GM12878 (cell line): ENCODE measurements around the gene FBXW12. TPM values are rescaled to one million over a fixed set of nuclear protein-coding genes. Genes with fewer than 3 reads are reported as not detected.

Experiments
- ATAC-seq: fragments of 200-7000 bp; cut with Tn5 transposase; 3 replicates; pipeline ENCODE4 v1.9.1; 2020; ENCODE audit warnings: mild to moderate bottlenecking, moderate library complexity
- BruUV-seq: library from RNA; stranded (reverse); fragments of 400-500 nt; replicated peaks from 2 replicates; lab custom pipeline; 2021; lab: Mats Ljungman, UMichigan
- CTCF ChIA-PET: fragments of 300-600 bp; sonication (Branson Sonifier 250); formaldehyde crosslinking; extraction: SDS; loops from one replicate; lab custom pipeline; 2021; ENCODE audit warnings: inconsistent platforms; lab: Yijun Ruan, JAX
- POLR2A ChIA-PET: fragments of 350-600 bp; formaldehyde crosslinking; extraction: SDS; loops from one replicate; lab custom pipeline; 2021; ENCODE audit warnings: inconsistent platforms; lab: Charles Lee
- RAD21 ChIA-PET: fragments of 300-600 bp; sonication (Branson Sonifier 250); formaldehyde crosslinking; loops from one replicate; lab custom pipeline; 2023; ENCODE audit warnings: antibody characterized with exemption; ENCODE audit not compliant: unreplicated experiment; lab: Charles Lee
- SMC1A ChIA-PET: fragments of 300-600 bp; sonication (Branson Sonifier 250); formaldehyde crosslinking; loops from one replicate; lab custom pipeline; 2023; ENCODE audit not compliant: unreplicated experiment, uncharacterized antibody; lab: Charles Lee
- DNase-seq: peaks from one replicate; pipeline ENCODE4 v3.0.0-alpha.2; 2011; ENCODE audit warnings: low read depth, low spot score
- FAIRE-seq: peaks from 3 replicates; lab custom pipeline; 2011; peaks lifted over from hg19 to GRCh38; lab: Jason Lieb, UNC
- H2AFZ ChIP-seq: 2 replicates; pipeline ENCODE4 v1.6.0; 2011; ENCODE audit warnings: low read depth, low read length, control low read depth; ENCODE audit not compliant: control insufficient read depth
- H3K27ac ChIP-seq: 2 replicates; pipeline ENCODE4 v1.5.1; 2011; ENCODE audit warnings: control low read depth; ENCODE audit not compliant: control insufficient read depth, insufficient read depth
- H3K27me3 ChIP-seq, 2 experiments: replicated peaks in 1 of 2; 2 replicates each; pipeline versions ENCODE4 v1.6.0 to v1.6.1; 2011; ENCODE audit warnings: low read length in 1 of 2; ENCODE audit not compliant: control insufficient read depth in 2 of 2, insufficient read depth in 2 of 2
- H3K36me3 ChIP-seq, 2 experiments: 2 replicates each; pipeline ENCODE4 v1.5.1; 2011; ENCODE audit warnings: low read length in 1 of 2; ENCODE audit not compliant: control insufficient read depth in 2 of 2, insufficient read depth in 2 of 2
- H3K4me1 ChIP-seq: 2 replicates; pipeline ENCODE4 v1.6.1; 2011; ENCODE audit warnings: mild to moderate bottlenecking, low read length, moderate library complexity, mixed read lengths; ENCODE audit not compliant: control insufficient read depth, insufficient read depth
- H3K4me2 ChIP-seq: 2 replicates; pipeline ENCODE4 v1.6.0; 2011; ENCODE audit warnings: control low read depth; ENCODE audit not compliant: control insufficient read depth, insufficient read depth
- H3K4me3 ChIP-seq: fragments of 200-600 bp; sonication (generic); 2 replicates; pipeline ENCODE4 v1.5.1; 2016
- H3K79me2 ChIP-seq: 2 replicates; pipeline ENCODE4 v1.6.0; 2011; ENCODE audit warnings: low read length; ENCODE audit not compliant: control insufficient read depth, insufficient read depth
- H3K9ac ChIP-seq: 2 replicates; pipeline ENCODE4 v1.8.0; 2011; ENCODE audit warnings: low read length, control low read depth, mixed read lengths; ENCODE audit not compliant: control insufficient read depth, insufficient read depth
- H3K9me3 ChIP-seq: replicated peaks from 3 replicates; pipeline ENCODE4 v1.5.1; 2011; ENCODE audit warnings: mild to moderate bottlenecking, low read length; ENCODE audit not compliant: control insufficient read depth, insufficient read depth
- H4K20me1 ChIP-seq: 2 replicates; pipeline ENCODE4 v1.6.0; 2011; ENCODE audit not compliant: control insufficient read depth, insufficient read depth
- CHD4 ChIP-seq: fragments of 200-600 bp; sonication (generic); IDR thresholded peaks from 2 replicates; pipeline ENCODE4 v1.6.1; 2016; ENCODE audit warnings: mild to moderate bottlenecking
- GABPA ChIP-seq: IDR thresholded peaks from 2 replicates; pipeline ENCODE4 v1.6.1; 2014; ENCODE audit warnings: antibody characterized with exemption, low read depth, mild to moderate bottlenecking, inconsistent platforms
- HDGF ChIP-seq: fragments of 450-650 bp; IDR thresholded peaks from 2 replicates; pipeline ENCODE4 v1.6.1; 2016; ENCODE audit warnings: antibody characterized with exemption
- MLLT1 ChIP-seq: fragments of 450-650 bp; IDR thresholded peaks from 2 replicates; pipeline ENCODE4 v1.6.1; 2016; ENCODE audit warnings: mild to moderate bottlenecking
- PML ChIP-seq: IDR thresholded peaks from 2 replicates; pipeline ENCODE4 v1.6.1; 2012; ENCODE audit warnings: low read length, inconsistent platforms
- POU2F2 ChIP-seq: IDR thresholded peaks from 3 replicates; pipeline ENCODE4 v1.6.1; 2011; ENCODE audit warnings: low read depth, mild to moderate bottlenecking, low read length, borderline replicate concordance
- RBBP5 ChIP-seq: fragments of 200-600 bp; sonication (generic); conservative IDR thresholded peaks from 2 replicates; pipeline ENCODE4 v1.6.1; 2016
- SKIL ChIP-seq: fragments of 450-650 bp; IDR thresholded peaks from 2 replicates; pipeline ENCODE4 v1.6.1; 2017; ENCODE audit warnings: mild to moderate bottlenecking, low read depth, inconsistent platforms; ENCODE audit not compliant: poor library complexity, severe bottlenecking
- SMARCA5 ChIP-seq: fragments of 450-650 bp; IDR thresholded peaks from 2 replicates; pipeline ENCODE4 v1.6.1; 2017; ENCODE audit warnings: mild to moderate bottlenecking
- SUZ12 ChIP-seq: fragments of 200-600 bp; sonication (generic); IDR thresholded peaks from one replicate; pipeline ENCODE4 v1.6.1; 2018; ENCODE audit warnings: antibody characterized with exemption, mild to moderate bottlenecking; ENCODE audit not compliant: unreplicated experiment
- TBL1XR1 ChIP-seq: IDR thresholded peaks from 2 replicates; pipeline ENCODE4 v1.6.1; 2012; ENCODE audit warnings: low read depth, low read length, improper control_type of control experiment
- ZBTB40 ChIP-seq: fragments of 450-650 bp; IDR thresholded peaks from 2 replicates; pipeline ENCODE4 v1.6.1; 2016; ENCODE audit warnings: mild to moderate bottlenecking, moderate library complexity, borderline replicate concordance
- ZNF207 ChIP-seq: fragments of 450-650 bp; IDR thresholded peaks from 2 replicates; pipeline ENCODE4 v1.6.1; 2014; ENCODE audit warnings: antibody characterized with exemption, mild to moderate bottlenecking, borderline replicate concordance
- WGBS: methylation state at CpG from one replicate; pipeline ENCODE4 v1.1.6; 2016; ENCODE audit warnings: low lambda C conversion rate; ENCODE audit not compliant: insufficient replicate concordance, insufficient coverage; ENCODE audit errors: missing lambda C conversion rate; 5-methylcytosine and 5-hydroxymethylcytosine counted together
- in situ Hi-C: fragments of 300-500 bp; cut with MboI; formaldehyde crosslinking; loops from 9 replicates; pipeline ENCODE4 v1.14.3; 2018; ENCODE audit warnings: mixed read lengths
- intact Hi-C: fragments of 100-400 bp; cut with micrococcal nuclease; formaldehyde crosslinking; loops from one replicate; pipeline ENCODE4 v1.14.2; 2022; ENCODE audit not compliant: unreplicated experiment
- polyA plus RNA-seq, 11 experiments: library from polyadenylated mRNA; depleted of rRNA in 4 of 11; unstranded in 6 of 11; stranded (reverse) in 5 of 11; fragments of >200 nt; fragmentation: Nextera tagmentation in 4 of 11; fragmentation: Illumina TruSeq in 1 of 11; extraction: Ambion mirVana in 4 of 11; extraction: Trizol in 1 of 11; gene quantifications; 1 replicate in 1 of 11; 2 replicates in 10 of 11; pipeline versions ENCODE4 v1.2.1 to v1.2.3, GENCODE V29; 2011 to 2016; ENCODE audit warnings: inconsistent platforms in 2 of 11, missing spikeins in 2 of 11, low read depth in 1 of 11
- total RNA-seq, 4 experiments: library from RNA; depleted of rRNA in 3 of 4; stranded (reverse); fragments of >200 nt in 3 of 4; fragmentation: Illumina TruSeq in 1 of 4; extraction: Trizol in 1 of 4; gene quantifications; 2 replicates each; pipeline versions ENCODE4 v1.2.1 to v1.2.3, GENCODE V29; 2013 to 2021
- TF ChIP-seq, protein P1 (sequence below): fragments of 450-650 bp; IDR thresholded peaks from 2 replicates; pipeline ENCODE4 v1.6.1; 2017; ENCODE audit warnings: antibody characterized with exemption, mild to moderate bottlenecking, moderate library complexity

The FBXW12 gene
- total and polyA plus RNA-seq, 10 of the 15 experiments (the other 5 are each of a cell fraction or from before 2014, with no cell fraction given), result 0.04 to 0.18 (median 0.12) TPM; not detected in 4

GRCh38 chr3:48407542-48408099 lies 35.6 kb downstream of the FBXW12 start:
- no TSS peak for BruUV-seq
- Histone ChIP-seq H3K4me2 (no peak overlapping the region), H3K79me2 (no peaks in the 10 kb centered on the region), H3K27ac (no peak overlapping the region), H3K9me3 (no peaks in the 10 kb centered on the region), H3K36me3 (no peaks in the 10 kb centered on the region), H3K9ac (no peak overlapping the region), H3K4me3 (no peak overlapping the region), H4K20me1 (no peaks in the 10 kb centered on the region), H3K4me1 (no peaks in the 10 kb centered on the region), H3K27me3 (no peaks in the 10 kb centered on the region), H2AFZ (no peak overlapping the region)
- in situ Hi-C loops (no loop called here), intact Hi-C loops (no loop called here)
- ATAC-seq, result no peak
- WGBS, result 65% methylated on average over 8 of the region's 8 CpGs
- ChIA-PET RAD21 (interaction anchor here (1.1 to 1.5 kb wide), 2 partner anchors 28 to 228 kb away, joined by 3 to 10 read pairs; partner anchors contain the start of gene SLC26A6), SMC1A (interaction anchor here (0.6 to 2.4 kb wide), 4 partner anchors 24 to 1724 kb away, joined by 3 to 15 read pairs (median 4); no protein-coding TSS in a partner anchor), POLR2A (interaction anchor here (0.6 kb wide), 1 partner anchor 34 kb away, joined by 5 read pairs; no protein-coding TSS in a partner anchor), CTCF (interaction anchor here (0.6 to 22.0 kb wide), 7 partner anchors 9 to 328 kb away, joined by 3 to 757 read pairs (median 3); partner anchors contain the start of genes CCDC51 and TMA7)
- DNase-seq, result no peak
- FAIRE-seq, result no peak
- no peak for TF ChIP-seq SMARCA5
- TF ChIP-seq CHD4, result no peak
- TF ChIP-seq ZBTB40, result no peak
- no peak for TF ChIP-seq PML
- TF ChIP-seq GABPA, result no peak
- no peak for TF ChIP-seq HDGF
- TF ChIP-seq SKIL, result no peak
- TF ChIP-seq SUZ12, result no peak
- no peak for TF ChIP-seq TBL1XR1
- no peak for TF ChIP-seq MLLT1
- TF ChIP-seq ZNF207, result no peak
- no peak for TF ChIP-seq POU2F2
- TF ChIP-seq, protein P1, sequence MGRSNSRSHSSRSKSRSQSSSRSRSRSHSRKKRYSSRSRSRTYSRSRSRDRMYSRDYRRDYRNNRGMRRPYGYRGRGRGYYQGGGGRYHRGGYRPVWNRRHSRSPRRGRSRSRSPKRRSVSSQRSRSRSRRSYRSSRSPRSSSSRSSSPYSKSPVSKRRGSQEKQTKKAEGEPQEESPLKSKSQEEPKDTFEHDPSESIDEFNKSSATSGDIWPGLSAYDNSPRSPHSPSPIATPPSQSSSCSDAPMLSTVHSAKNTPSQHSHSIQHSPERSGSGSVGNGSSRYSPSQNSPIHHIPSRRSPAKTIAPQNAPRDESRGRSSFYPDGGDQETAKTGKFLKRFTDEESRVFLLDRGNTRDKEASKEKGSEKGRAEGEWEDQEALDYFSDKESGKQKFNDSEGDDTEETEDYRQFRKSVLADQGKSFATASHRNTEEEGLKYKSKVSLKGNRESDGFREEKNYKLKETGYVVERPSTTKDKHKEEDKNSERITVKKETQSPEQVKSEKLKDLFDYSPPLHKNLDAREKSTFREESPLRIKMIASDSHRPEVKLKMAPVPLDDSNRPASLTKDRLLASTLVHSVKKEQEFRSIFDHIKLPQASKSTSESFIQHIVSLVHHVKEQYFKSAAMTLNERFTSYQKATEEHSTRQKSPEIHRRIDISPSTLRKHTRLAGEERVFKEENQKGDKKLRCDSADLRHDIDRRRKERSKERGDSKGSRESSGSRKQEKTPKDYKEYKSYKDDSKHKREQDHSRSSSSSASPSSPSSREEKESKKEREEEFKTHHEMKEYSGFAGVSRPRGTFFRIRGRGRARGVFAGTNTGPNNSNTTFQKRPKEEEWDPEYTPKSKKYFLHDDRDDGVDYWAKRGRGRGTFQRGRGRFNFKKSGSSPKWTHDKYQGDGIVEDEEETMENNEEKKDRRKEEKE, result no peak
- no peak for TF ChIP-seq RBBP5
